Ascending aorta (tissue), 2 donors: ENCODE results near the gene ZNF785. TPM values are rescaled to one million over a fixed set of nuclear protein-coding genes. Genes with fewer than 3 reads are reported as not detected.

ENCODE experiments used
- DNase-seq, 2 donors: peaks; one replicate each; pipeline ENCODE4 v3.0.0-alpha.2; 2019; ENCODE audit warnings: low spot score in 2 of 2
- H3K27ac ChIP-seq, 2 donors: fragments of 200-600 bp; sonication (generic); one replicate each; pipeline ENCODE4 v1.5.1; 2016 to 2017; ENCODE audit warnings: mild to moderate bottlenecking in 1 of 2
- H3K27me3 ChIP-seq: fragments of 200-600 bp; sonication (generic); one replicate; pipeline ENCODE4 v1.5.1; 2017
- H3K36me3 ChIP-seq, 2 donors: fragments of 200-600 bp; sonication (generic); one replicate each; pipeline ENCODE4 v1.5.1; 2016
- H3K4me1 ChIP-seq, 2 donors: fragments of 200-600 bp; sonication (generic); one replicate each; pipeline ENCODE4 v1.5.1; 2016 to 2017; ENCODE audit warnings: mild to moderate bottlenecking in 1 of 2
- H3K4me3 ChIP-seq, 2 donors: fragments of 200-600 bp; sonication (generic); one replicate each; pipeline ENCODE4 v1.5.1; 2016 to 2017; ENCODE audit warnings: mild to moderate bottlenecking in 1 of 2
- H3K9me3 ChIP-seq, 2 donors: fragments of 200-600 bp; sonication (generic); one replicate each; pipeline ENCODE4 v1.5.1; 2016
- intact Hi-C: fragments of 100-400 bp; cut with DNase I; formaldehyde crosslinking; loops from one replicate; pipeline ENCODE4 v1.15.1; 2023
- total RNA-seq: library from RNA; depleted of rRNA; stranded (reverse); fragments of >200 nt; gene quantifications from one replicate; pipeline ENCODE4 v1.1.0, GENCODE V29; 2016
- TF ChIP-seq, protein P1 (sequence below), 3 experiments: fragments of 200-600 bp in 2 of 3; fragments of 450-650 bp in 1 of 3; sonication (generic) in 2 of 3; IDR thresholded peaks; one replicate each; pipeline ENCODE4 v1.5.1; 2016 to 2019; ENCODE audit warnings: antibody characterized with exemption in 3 of 3, mild to moderate bottlenecking in 1 of 3, moderate library complexity in 1 of 3

ZNF785 gene
- total RNA-seq, 1 donor from 2014 or later: 12.1 TPM

DNA sequence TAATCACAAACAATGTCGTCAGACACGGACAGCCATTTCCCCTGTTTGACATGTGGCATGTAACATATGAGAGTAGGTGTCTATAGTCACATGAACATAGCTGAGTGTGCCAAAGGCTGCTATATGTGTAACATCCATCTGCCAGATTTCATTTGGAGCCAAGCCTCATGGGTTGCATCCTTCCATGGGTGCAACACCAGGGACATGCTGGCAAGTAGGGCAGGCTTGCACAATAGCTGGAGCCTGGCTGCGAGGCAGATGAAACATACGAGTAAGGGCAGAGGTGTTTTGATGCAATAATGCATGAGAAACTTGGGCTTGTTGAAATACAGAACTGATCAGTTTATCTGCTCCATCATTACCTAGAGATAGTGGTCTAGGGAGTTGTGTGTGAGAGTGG, 33.7 kb upstream of the ZNF785 start:
- H3K36me3 ChIP-seq: no peaks in the 10 kb centered on the region
- no peaks in the 10 kb centered on the region for H3K9me3 ChIP-seq
- H3K27me3 ChIP-seq: no peaks in the 10 kb centered on the region
- DNase-seq: no peak
- intact Hi-C loops: no loop called here
- H3K4me1 ChIP-seq: no peaks in the 10 kb centered on the region
- TF ChIP-seq, protein P1, sequence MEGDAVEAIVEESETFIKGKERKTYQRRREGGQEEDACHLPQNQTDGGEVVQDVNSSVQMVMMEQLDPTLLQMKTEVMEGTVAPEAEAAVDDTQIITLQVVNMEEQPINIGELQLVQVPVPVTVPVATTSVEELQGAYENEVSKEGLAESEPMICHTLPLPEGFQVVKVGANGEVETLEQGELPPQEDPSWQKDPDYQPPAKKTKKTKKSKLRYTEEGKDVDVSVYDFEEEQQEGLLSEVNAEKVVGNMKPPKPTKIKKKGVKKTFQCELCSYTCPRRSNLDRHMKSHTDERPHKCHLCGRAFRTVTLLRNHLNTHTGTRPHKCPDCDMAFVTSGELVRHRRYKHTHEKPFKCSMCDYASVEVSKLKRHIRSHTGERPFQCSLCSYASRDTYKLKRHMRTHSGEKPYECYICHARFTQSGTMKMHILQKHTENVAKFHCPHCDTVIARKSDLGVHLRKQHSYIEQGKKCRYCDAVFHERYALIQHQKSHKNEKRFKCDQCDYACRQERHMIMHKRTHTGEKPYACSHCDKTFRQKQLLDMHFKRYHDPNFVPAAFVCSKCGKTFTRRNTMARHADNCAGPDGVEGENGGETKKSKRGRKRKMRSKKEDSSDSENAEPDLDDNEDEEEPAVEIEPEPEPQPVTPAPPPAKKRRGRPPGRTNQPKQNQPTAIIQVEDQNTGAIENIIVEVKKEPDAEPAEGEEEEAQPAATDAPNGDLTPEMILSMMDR (IDR thresholded peaks at IDR 0.05): no peak
- no peak overlapping the region for H3K4me3 ChIP-seq
- H3K27ac ChIP-seq: no peak overlapping the region

DNA sequence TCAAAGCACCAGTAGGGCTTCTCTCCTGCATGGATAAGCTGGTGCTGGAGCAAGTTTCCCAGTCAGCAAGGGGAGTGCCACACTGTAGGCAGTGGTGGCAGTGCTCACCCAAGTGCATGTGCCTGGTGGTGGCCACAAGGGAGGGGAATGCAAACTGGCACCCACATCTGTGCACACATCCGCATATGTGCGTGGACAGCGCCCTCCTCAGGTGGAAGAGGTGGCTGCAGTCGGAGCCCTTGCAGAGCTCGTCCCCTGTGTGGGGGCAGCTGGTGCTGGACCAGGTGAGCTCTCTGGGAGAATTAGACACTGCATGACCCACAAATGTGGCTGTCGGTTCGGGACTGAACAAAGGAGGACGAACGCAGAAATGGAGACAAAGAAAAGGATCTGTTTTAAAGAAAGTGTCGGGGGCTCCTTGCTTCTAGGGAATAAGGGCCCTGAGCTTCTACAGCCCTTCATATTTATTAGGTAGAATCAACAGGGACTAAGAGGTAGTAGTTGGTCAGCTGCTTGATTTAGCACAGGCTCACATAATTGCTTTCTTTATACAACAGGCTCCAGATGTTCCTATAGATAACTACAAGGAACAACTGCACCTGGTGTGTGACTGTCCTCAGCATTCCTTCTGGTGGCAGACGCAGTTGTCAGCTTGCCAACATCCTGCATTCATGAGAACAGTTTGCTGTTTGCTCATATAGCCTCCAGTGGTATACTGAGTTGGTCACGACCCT, 30.0 kb upstream of the ZNF785 start:
- no peaks in the 10 kb centered on the region for H3K27me3 ChIP-seq
- no peaks in the 10 kb centered on the region for H3K4me1 ChIP-seq
- no peaks in the 10 kb centered on the region for H3K9me3 ChIP-seq
- H3K36me3 ChIP-seq: no peaks in the 10 kb centered on the region
- DNase-seq: no peak
- no peak overlapping the region for H3K27ac ChIP-seq
- H3K4me3 ChIP-seq: no peak overlapping the region
- intact Hi-C loops: no loop called here
- TF ChIP-seq, protein P1 (IDR thresholded peaks at IDR 0.05): peak in 1 of 3 experiments; percentile 28

DNA sequence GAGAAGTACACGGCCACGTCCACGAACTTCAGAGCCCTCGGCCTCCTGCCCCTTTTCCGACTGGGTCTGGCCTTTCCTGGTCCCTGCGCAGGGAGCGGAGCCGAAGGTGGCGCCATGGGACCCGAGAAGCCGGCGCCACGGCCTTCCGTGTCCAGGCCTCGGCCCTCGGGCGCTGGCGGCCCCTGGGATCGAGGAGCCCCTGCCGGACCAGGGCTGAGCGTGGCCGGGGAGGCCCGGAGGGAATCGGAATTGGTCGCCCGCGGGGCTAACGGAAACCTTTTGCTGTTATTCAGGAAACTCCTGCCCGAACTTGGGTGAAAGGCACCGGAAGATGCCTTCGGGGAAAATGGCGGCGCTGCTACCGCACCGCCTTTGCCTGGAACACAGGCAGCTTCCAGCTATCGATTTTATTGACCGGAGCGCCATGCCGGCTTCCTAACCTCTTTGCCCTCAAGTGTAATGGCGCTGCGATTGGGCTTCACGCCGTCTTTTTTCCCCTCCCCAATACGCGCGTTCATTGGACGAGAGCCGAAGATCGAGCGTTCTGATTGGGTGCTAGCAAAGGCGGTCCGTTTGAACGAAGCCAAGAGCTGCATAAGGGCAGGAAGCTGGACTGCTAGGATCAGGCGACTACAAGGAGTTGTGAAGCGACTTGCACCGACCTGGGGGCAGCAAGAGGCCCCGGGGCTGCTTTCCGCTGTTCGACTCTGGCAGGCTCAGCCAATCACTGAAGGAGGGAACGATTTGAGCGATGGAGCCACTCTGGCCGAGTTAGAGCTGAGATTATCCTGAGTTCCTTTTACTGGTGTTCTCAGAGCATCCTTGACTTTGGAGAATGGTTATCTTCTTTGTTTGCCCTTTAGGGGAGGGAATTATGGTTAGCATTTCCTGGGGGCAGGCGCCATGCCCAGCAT, 24.7 kb upstream of the ZNF785 start, which contains the start of gene ZNF689:
TSS of gene ZNF689 (minus strand) at position 464 of the 914 bp plus-strand sequence. CDS start at position 116, 348 bp downstream.
- Histone ChIP-seq H3K4me3 (peak within 1 kb of the TSS; percentile 81 to 88), H3K27ac (peak within 1 kb of the TSS; percentile 88 to 96), H3K9me3 (no peaks in the 10 kb centered on the region), H3K27me3 (no peaks in the 10 kb centered on the region), H3K36me3 (peaks cover 10 to 25% of the 10 kb centered on the region in 2 donors), H3K4me1 (peaks cover 0 to 10% of the 10 kb centered on the region in 2 donors)
- intact Hi-C loops: loop anchor here (1.0 to 2.0 kb wide), 7 partner anchors 18 to 88 kb away; partner anchors contain the start of genes FBRS, PRR14, ZNF768 and ZNF785
- DNase-seq: peak; percentile 73 to 97
- TF ChIP-seq, protein P1 (IDR thresholded peaks at IDR 0.05): peak in 1 of 3 experiments; percentile 5

DNA sequence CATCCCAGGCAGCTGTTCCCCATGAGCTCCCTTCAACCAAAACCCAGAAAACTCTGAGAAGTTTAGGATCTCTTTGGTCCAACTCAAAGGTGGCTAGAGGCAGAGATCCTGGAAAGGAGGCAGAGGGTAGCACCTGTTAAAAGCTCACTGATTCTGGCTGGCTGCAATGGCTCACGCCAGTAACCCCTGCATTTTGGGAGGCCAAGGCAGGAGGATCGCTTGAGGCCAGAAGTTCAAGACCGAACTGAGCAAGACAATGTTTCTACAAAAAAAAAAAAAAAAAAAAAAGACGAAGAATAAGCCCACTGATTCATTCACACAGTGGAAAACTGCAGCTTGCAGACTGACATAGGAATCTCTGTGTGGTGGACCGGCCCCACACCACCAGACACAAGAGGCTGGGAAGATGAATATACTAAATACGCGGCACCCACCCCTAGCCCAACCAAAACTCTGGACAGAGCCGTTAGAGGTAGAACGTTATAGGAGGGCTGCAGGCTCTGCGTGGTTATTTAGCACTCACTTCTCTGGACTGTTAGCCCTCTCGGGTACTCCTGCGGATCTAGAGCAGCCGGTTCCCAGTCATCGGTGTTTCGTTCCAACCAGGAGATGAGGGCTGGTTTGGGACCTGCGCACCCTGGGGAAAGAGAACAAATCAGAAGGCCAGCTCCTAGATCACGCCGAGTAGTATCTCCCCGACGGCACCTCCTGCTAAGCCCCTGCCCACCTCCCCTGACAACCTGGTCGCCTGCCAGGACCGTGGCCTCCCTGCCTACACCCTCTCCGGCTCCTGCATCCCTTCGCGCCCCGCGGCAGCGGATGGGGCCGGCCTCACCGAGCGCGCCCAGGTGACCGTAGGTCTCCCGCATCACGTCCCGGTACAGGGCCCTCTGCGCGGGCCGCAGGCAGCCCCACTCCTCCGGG, 23.8 kb upstream of the ZNF785 start:
- Histone ChIP-seq H3K4me3 (peak overlapping the region; percentile 81 to 88), H3K27ac (peak overlapping the region; percentile 88 to 96), H3K9me3 (no peaks in the 10 kb centered on the region), H3K4me1 (peaks cover 0 to 10% of the 10 kb centered on the region in 2 donors), H3K27me3 (no peaks in the 10 kb centered on the region), H3K36me3 (peaks cover 20 to 34% of the 10 kb centered on the region in 2 donors)
- DNase-seq: peak in 1 of 2 donors; percentile 69
- intact Hi-C loops: loop anchor here (2.0 kb wide), 1 partner anchor 82 kb away; the partner anchor contains the start of gene ZNF768
- TF ChIP-seq, protein P1 (IDR thresholded peaks at IDR 0.05): no peak

- Histone ChIP-seq H3K9me3 (no peaks in the 10 kb centered on the region), H3K4me3 (no peak overlapping the region), H3K36me3 (peaks cover 22 to 50% of the 10 kb centered on the region in 2 donors), H3K27me3 (no peaks in the 10 kb centered on the region), H3K4me1 (peaks cover 0 to 10% of the 10 kb centered on the region in 2 donors), H3K27ac (no peak overlapping the region)
- no peak for DNase-seq
- TF ChIP-seq, protein P1 (IDR thresholded peaks at IDR 0.05): no peak
- intact Hi-C loops: no loop called here
Observed at GRCh38 chr16:30606004-30606403, 20.5 kb upstream of the ZNF785 start.
